HG03196 (cell line): ENCODE measurements around the gene TNFRSF9.
"Not testable (repeated sequence)": the region's sequence is repeated elsewhere in the genome, so short reads cannot be mapped to it uniquely, and the experiment has no call there.

ENCODE experiments used
- ATAC-seq: cut with Tn5 transposase; IDR thresholded peaks from one replicate; pipeline ENCODE4 v1.9.1; 2021; ENCODE audit not compliant: unreplicated experiment

Gene TNFRSF9

GRCh38 chr1:7921796-7922195 is 18.8 kb downstream of the TNFRSF9 start:
- ATAC-seq = no peak

DNA sequence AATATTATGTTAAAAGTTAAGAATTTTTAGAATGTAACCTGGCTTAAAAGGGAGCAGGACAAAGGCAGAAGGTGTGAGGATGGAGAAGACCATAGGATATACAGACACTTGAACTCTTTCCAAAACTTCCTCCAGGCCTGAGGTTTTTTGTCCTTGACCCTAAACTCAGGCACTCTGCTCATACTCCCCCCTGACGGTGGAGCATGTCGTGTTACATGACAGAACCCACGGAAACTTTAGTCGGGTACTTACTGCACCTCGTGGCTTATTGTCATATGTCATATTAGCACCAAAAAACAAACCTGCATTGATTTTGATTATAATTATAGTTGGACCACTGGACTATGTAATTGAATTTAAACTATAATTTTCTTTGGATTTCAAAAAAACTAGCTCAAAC is 20.8 kb downstream of the TNFRSF9 start:
- ATAC-seq = no peak

DNA sequence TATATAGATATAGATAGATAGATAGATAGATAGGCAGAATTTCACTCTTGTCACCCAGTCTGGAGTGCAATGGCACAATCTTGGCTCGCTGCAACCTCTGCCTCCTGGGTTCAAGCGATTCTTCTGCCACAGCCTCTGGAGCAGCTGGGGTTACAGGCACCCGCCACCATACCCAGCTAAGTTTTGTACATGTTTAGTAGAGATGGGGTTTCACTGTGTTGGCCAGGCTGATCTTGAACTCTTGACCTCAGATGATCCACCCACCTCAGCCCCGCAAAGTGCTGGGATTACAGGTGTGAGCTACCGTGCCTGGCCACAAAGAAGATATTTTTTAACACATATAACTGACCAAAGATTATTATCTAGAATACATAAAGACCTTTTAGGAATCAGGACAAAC is 22.7 kb downstream of the TNFRSF9 start:
- ATAC-seq = not testable (repeated sequence)

DNA sequence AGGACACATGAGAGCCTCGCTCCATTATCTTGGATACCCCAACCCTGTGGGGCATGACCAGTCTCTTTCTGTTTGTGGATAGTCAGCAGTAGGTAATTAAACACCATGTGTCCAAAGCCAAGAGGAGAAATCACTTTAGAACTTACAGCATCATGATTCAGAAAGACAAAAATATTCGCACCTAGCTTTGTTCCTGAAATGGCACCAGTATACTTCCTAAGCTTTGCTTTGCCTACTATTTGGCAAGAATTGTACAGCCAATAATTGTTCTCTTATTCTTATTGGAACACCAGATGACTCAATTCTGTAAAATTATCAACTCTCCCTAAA is 24.2 kb downstream of the TNFRSF9 start:
- ATAC-seq = no peak

- ATAC-seq = no peak
Observed at GRCh38 chr1:7915826-7916500, 24.7 kb downstream of the TNFRSF9 start.

DNA sequence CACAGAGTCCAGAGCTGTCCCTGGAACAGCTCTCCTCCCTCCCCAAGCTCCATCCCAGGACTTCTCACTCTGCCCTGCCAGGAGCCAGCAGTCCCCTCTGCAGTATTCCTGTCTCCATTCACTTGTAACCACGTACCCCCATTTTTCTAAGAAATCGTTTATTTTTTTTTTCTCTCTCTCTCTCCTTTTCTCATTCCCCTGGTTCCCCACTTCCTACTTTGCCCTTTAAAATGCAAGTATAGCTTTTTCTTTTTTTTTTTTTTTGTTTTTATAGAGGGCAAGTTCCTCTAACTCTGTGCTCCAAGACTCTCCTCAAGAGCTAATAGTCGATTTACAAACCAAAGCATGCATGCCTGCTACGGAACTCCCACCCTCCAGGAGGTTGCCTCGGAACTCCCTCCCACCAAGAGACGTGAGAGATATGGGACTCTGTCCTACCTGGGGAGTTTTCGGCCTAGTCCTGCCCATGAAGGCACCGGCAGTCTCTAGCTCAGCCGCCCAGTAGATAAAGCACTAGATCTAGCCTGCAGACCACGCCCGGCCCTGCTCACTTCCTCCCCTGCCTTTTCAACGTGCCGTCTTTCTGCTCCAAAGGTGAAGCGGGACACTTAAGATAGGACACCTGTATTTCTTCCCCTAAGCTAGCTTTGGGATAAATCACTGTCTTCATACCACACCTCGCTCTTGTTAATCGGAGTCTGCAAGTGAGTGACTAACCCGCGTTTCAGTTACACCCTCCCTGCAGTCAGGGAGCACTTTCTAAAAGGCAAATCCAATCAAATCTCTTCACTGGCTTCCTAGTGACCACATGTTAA is 27.7 kb downstream of the TNFRSF9 start:
- no peak for ATAC-seq

DNA sequence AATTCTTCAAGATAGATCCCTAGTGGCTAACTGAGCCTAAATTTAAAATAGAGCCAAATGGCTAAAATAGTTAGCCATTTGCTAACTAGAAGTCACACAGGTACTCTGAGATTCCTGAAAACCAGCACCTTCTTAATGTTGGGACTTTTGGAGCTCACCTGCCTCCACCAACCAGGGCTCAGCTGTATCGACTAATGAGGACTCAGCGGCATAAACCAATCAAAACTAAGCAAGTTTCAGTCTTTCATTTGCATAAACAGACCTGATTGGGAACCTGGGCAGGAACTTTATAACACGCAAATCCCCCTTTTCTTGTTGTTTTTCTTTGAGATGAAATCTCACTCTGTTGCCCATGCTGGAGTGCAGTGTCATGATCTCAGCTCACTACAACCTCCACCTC is 28.5 kb downstream of the TNFRSF9 start:
- no peak for ATAC-seq

GRCh38 chr1:7905262-7905661 is 35.4 kb downstream of the TNFRSF9 start:
- ATAC-seq = no peak

- ATAC-seq = no peak
Observed at GRCh38 chr1:7902478-7903085, 38.1 kb downstream of the TNFRSF9 start.

DNA sequence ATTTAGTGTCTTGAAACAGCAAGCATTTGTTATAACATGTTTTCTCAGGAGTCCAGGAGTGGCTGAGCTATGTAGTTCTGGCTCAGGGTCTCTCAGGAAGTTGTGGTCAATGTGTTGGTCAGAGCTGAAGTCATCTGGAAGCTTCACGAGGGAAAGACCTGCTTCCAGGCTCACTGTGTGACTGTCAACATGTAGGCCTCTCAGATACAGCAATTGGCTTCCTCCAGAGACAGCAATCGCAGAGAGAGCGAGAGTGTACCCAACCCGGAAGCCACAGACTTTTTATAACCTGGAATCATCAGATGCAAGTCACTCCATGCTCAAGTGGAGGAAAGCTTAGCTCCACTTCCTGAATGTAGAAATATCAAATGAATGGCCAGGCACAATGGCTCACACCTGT is 40.9 kb downstream of the TNFRSF9 start:
- no peak for ATAC-seq

DNA sequence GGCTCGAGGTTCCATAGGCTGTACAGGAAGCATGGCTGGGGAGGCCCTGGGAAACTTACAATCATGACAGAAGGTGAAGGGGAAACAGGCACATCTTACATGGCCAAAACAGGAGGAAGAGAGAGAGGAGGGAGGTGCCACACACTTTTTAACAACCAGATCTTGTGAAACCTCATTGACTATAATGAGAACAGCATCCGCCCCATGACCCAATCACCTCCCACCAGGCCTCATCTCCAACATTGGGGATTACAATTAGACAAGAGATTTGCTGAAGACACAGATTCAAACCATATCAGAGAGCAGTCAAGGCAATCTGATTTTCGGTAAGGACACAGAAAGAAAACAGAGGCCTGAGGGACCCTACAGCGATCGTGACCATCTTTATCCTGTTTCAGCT is 41.7 kb downstream of the TNFRSF9 start:
- no peak for ATAC-seq

DNA sequence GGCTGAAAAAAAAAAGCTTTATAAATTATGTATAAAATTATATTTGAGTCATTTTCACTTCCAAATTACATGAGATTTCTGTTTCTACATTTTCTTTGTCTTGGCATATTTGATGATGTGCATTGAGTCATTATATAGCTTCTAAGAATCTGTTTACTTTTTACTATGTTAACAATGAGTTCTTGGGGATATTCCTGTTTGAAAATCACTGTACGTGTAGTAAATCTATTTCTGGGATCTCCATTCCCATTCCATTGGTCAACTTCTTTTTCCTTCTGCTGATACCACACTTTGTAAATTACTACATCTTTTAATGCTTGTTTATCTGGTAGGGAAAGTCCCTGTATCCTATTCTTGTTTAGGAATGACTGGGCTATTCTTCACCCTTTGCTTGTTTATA is 43.6 kb downstream of the TNFRSF9 start:
- ATAC-seq = no peak

GRCh38 chr1:7893529-7894180 is 47.0 kb downstream of the TNFRSF9 start:
- ATAC-seq = no peak

- ATAC-seq = no peak
Observed at GRCh38 chr1:7891804-7892203, 48.8 kb downstream of the TNFRSF9 start.

- no peak for ATAC-seq
Observed at GRCh38 chr1:7890853-7891252, 49.8 kb downstream of the TNFRSF9 start.

- ATAC-seq = no peak
Observed at GRCh38 chr1:7888248-7889081, 52.2 kb downstream of the TNFRSF9 start.

GRCh38 chr1:7886405-7886745 is 54.3 kb downstream of the TNFRSF9 start:
- no peak for ATAC-seq

GRCh38 chr1:7885513-7886404 is 54.9 kb downstream of the TNFRSF9 start:
- ATAC-seq = no peak

- ATAC-seq = no peak
Observed at GRCh38 chr1:7884757-7885156, 55.9 kb downstream of the TNFRSF9 start.

DNA sequence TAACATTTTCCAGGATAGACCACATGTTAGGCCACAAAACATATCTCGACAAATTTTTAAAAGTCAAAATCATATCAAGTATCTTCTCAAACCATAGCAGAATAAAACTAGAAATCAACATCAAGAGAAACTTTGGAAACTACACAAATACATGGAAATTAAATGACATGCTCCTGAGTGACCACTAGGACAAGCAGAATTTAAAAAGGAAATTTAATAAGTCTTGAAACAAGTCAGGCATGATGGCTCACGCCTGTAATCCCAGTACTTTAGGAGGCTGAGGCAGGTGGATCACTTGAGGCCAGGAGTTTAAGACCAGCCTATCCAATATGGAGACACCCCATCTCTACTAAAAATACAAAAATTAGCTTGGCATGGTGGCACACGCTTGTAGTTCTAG is 61.4 kb downstream of the TNFRSF9 start:
- ATAC-seq = no peak
